ENCODE results near the gene SLC1A3. TPM values are rescaled to one million over a fixed set of nuclear protein-coding genes. Genes with fewer than 3 reads are reported as not detected.

SLC1A3 gene
- total RNA-seq, 1 donor from 2014 or later = 4.0 TPM

DNA sequence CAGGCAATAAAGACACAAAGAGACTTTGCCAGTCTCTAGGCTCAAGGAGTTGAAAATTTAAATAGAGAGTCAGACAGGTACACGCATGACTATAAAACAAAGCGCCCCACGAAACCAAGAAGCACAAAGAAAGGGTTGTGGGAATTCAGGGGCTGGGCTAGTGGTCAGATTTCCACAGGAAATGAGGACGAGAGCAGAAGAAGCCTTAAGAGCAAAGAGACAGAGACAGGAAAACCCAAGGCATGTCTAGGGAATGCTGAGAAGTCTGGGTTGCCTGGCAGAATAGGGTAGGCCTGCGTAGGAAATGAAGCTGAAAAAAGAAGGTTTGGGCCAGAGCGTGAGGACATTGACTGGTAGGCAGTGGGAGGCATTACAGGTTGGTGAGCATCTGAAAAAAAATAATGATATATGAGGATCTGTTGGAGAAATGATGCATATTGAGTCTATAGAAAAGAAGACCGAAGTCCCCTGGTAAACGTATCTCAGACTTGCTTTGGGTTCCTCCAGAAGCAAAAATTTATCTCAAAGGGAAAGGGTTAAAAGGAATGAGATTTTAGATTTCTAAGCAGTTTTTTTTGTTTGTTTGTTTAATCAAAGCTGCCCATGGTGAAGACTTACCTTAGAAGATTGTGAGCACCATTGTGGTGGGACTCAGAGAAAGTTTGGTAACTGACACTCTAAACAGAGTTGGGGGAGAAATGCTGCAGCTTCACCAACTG lies 51.8 kb downstream of the SLC1A3 start:
- Mint-ChIP-seq H3K27ac (ENCODE audit: unreplicated experiment) (peak overlapping the region; percentile 44), H3K4me1 (ENCODE audit: unreplicated experiment) (peaks cover 16% of the 10 kb centered on the region), H3K36me3 (ENCODE audit: low read depth, unreplicated experiment) (no peaks in the 10 kb centered on the region), H3K9me3 (ENCODE audit: unreplicated experiment) (no peaks in the 10 kb centered on the region), H3K4me3 (ENCODE audit: unreplicated experiment) (no peak overlapping the region), H3K27me3 (ENCODE audit: unreplicated experiment) (peaks cover 1% of the 10 kb centered on the region)
- no peak for DNase-seq (ENCODE audit: low spot score)
- TF ChIP-seq, protein P1, sequence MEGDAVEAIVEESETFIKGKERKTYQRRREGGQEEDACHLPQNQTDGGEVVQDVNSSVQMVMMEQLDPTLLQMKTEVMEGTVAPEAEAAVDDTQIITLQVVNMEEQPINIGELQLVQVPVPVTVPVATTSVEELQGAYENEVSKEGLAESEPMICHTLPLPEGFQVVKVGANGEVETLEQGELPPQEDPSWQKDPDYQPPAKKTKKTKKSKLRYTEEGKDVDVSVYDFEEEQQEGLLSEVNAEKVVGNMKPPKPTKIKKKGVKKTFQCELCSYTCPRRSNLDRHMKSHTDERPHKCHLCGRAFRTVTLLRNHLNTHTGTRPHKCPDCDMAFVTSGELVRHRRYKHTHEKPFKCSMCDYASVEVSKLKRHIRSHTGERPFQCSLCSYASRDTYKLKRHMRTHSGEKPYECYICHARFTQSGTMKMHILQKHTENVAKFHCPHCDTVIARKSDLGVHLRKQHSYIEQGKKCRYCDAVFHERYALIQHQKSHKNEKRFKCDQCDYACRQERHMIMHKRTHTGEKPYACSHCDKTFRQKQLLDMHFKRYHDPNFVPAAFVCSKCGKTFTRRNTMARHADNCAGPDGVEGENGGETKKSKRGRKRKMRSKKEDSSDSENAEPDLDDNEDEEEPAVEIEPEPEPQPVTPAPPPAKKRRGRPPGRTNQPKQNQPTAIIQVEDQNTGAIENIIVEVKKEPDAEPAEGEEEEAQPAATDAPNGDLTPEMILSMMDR (IDR thresholded peaks at IDR 0.05; ENCODE audit: unreplicated experiment) = no peak

DNA sequence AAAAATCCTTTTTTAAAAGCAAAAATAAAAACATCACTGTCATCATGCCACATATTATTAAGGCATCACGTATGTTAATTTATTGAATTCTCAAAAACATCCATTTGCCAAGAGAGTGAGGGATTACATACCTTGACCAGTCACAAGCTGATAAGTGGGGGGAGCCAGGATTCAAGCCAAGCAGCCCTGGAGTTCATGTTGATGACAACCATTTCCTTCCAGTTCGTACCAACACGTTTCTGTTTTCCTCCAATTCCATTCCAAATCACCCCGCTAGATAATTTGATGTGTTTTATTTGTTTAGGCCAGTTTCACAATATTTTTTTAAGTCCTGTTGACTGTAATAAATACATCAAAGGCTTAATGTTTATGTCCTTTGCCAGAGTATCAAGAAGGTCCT lies 53.0 kb downstream of the SLC1A3 start:
- H3K4me1 Mint-ChIP-seq (ENCODE audit: unreplicated experiment) = peaks cover 16% of the 10 kb centered on the region

DNA sequence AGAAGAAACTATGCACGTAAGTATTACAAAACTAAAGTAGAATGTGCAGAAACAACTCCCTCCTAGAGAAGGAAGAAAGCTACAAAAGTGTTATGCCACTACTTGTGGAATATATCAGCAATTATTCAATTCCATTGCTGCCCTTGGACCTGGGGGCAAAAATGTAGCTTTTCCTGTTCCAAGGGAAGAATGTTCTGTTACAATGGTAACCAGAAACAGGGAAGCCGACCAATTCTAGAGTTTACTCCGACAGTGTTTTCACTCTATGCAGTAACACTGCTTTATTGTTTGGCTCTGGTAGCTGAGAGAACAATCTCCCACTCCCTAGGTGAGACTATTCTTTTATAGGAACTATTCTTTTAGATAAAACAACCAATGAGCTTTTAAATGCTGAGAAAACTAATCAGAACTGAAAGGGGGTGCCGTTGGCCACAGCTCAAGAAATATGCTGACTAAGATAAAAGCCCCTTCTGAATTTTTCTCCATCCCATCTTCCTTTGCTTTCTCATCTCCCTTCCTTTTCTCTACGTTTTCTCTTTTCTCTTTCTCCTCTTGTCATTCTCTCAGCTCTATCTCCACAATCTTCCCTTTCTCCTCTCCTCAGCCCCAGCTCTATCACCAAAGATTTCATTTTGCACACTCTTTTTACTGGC lies 54.1 kb downstream of the SLC1A3 start:
- DNase-seq (ENCODE audit: low spot score) = no peak
- no peaks in the 10 kb centered on the region for H3K36me3 Mint-ChIP-seq (ENCODE audit: low read depth, unreplicated experiment)
- H3K4me3 Mint-ChIP-seq (ENCODE audit: unreplicated experiment) = no peak overlapping the region
- no peak overlapping the region for H3K27ac Mint-ChIP-seq (ENCODE audit: unreplicated experiment)
- H3K4me1 Mint-ChIP-seq (ENCODE audit: unreplicated experiment) = peaks cover 16% of the 10 kb centered on the region
- TF ChIP-seq, protein P1 (IDR thresholded peaks at IDR 0.05; ENCODE audit: unreplicated experiment) = no peak
- H3K9me3 Mint-ChIP-seq (ENCODE audit: unreplicated experiment) = no peaks in the 10 kb centered on the region
- peaks cover 3% of the 10 kb centered on the region for H3K27me3 Mint-ChIP-seq (ENCODE audit: unreplicated experiment)

More for the DNA sequence above, 53.0 kb downstream of the SLC1A3 start:
- Mint-ChIP-seq H3K4me3 (ENCODE audit: unreplicated experiment) (no peak overlapping the region), H3K27ac (ENCODE audit: unreplicated experiment) (no peak overlapping the region), H3K9me3 (ENCODE audit: unreplicated experiment) (no peaks in the 10 kb centered on the region), H3K36me3 (ENCODE audit: low read depth, unreplicated experiment) (no peaks in the 10 kb centered on the region), H3K27me3 (ENCODE audit: unreplicated experiment) (peaks cover 3% of the 10 kb centered on the region)
- TF ChIP-seq, protein P1 (IDR thresholded peaks at IDR 0.05; ENCODE audit: unreplicated experiment) = no peak
- no peak for DNase-seq (ENCODE audit: low spot score)

DNA sequence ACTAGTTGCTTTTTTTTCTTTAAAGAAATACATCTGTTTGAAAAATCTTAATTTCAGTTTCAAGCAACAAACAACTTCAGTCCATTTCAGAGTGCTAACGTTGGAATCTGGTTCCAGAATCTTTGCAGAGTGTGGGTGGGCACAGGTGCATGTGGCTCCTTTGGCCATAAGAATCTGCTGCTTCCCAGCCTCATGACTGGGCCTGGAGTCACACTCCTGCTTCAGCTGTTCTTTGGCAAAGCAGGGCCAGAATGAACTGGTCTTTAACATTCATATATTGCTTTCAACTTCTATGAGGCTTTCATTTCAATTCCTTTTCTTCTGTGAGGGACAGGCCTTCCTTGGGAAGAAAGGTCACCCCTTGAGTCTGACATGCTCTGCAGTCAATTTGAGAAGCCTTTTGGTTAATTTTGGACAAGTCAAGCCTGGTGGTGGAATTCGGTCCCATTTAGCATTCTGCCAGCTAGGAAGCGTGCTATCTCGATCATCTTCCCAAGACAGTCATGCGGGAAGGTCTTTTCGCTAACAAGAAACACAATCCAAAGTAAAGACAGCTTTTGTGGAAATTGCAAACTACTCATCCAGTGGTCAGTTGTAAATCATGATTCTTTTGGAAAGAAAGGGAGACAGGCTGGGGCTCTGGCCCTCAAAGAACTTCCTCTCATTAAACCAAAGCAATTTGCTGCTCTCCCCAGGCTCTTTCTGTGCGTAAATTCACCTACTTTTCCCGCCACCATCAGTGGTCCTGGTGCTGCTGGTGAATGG lies 55.2 kb downstream of the SLC1A3 start:
- Mint-ChIP-seq H3K4me3 (ENCODE audit: unreplicated experiment) (no peak overlapping the region), H3K27me3 (ENCODE audit: unreplicated experiment) (peaks cover 3% of the 10 kb centered on the region), H3K27ac (ENCODE audit: unreplicated experiment) (no peak overlapping the region), H3K36me3 (ENCODE audit: low read depth, unreplicated experiment) (no peaks in the 10 kb centered on the region), H3K9me3 (ENCODE audit: unreplicated experiment) (no peaks in the 10 kb centered on the region), H3K4me1 (ENCODE audit: unreplicated experiment) (peaks cover 16% of the 10 kb centered on the region)
- no peak for DNase-seq (ENCODE audit: low spot score)
- TF ChIP-seq, protein P1 (IDR thresholded peaks at IDR 0.05; ENCODE audit: unreplicated experiment) = no peak
